GM18520 (cell line): ENCODE results near the gene RGMA.

Experiments used
- ATAC-seq: cut with Tn5 transposase; IDR thresholded peaks from one replicate; pipeline ENCODE4 v1.9.1; 2021; ENCODE audit not compliant: unreplicated experiment

RGMA gene

DNA sequence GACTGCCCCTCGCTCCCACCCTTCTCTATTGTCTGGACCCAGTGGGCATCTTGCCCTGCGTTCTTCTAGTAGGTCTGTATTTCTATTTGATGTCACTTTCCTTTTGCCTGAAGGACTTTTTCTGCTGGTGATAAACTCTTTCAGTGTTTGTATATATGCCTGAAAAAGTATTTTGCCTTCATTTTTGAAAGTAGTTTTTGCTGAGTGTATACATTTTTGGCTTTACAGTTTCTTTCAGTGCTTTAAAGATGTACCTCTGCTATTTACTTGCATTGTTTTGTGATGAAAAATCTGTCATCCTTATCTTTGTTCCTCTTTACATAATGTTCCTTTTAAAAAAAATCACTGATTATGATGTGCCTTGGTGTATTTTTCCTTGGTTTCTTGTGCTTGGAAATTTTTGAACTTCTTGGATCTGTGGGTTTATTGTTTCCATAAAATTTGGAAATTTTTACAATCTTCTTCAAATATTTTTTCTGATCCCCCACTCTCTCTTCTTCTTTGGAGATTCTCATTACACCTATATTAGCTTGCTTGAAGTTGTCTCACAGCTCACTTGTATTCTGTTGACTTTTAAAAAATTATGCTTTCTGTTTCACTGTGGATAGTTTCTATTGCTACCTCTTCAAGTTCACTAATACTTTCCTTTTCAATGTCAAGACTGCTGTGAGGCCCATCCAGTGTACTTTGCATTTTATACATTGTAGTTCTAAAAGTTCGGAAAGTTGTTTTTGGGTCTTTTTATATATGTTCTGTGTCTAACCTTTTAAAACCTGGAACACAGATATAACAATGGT is 67.8 kb downstream of the RGMA start:
- no peak for ATAC-seq

DNA sequence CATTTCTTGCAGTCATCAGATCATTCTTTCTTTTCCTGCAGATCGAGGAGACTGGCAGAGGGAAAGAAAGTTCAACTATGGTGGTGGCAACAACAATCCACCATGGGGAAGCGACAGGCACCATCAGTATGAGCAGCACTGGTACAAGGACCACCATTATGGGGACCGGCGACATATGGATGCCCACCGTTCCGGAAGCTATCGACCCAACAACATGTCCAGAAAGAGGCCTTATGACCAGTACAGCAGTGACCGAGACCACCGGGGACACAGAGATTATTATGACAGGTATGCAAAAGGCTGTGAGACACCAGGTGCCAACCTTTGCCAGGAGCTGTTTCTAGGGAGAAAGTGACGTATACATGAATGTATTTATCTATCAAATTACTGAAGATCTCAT is 69.0 kb downstream of the RGMA start:
- ATAC-seq = no peak

DNA sequence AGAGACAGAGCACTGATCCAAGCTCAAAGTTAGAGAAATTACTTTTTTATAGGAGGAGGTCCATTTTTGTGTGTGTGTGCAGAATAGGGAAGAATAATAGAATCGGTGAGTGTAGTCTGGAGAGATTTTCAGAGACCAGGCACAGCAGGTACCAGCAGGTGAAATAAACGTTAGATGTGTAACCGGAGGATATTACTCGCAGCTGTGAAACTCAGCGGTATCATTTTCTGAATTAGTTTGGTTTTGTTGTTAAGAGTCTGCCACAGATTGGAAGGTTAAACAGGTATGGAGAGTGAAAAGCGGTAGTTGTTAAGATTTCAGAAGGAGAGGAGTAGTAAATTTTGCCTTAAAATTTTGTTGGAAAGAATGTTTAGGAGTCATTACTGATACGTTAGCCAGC is 69.9 kb downstream of the RGMA start:
- no peak for ATAC-seq

DNA sequence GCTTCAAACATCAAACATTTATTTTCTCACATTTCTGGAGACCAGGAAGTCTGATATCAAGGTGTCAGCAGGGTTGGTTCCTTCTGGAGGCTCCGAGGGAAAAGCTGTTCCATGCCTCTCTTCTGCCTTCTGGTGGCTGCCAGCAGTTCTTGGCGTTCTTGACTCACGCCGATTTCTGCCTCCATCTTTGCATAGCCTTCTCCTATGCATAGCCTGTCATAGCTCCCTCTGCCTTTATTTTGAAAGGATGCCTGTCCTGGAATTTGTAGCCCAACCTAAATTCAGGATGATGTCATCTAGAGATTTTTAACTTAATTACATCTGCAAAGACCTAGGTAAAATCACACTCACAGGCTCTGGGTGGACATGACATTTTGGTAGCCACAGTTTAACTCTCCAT is 70.4 kb downstream of the RGMA start:
- no peak for ATAC-seq

DNA sequence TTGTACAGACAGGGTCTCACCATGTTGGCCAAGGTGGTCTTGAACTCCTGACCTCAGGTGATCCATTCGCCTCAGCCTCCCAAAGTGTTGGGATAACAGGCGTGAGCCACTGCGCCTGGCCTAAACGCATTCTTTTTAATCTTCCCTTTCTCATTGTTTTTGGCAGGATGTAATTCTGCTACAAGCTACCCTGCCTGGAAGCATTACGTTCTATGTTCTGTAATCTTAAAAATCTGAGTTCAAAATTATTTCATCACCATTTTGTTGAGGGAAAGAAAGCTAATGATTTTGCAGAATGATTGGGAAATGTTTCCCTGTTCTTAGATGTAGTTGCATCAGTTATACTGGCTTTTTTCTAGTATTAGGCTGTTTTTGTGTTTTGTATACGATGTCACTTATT is 71.5 kb downstream of the RGMA start:
- ATAC-seq = no peak

DNA sequence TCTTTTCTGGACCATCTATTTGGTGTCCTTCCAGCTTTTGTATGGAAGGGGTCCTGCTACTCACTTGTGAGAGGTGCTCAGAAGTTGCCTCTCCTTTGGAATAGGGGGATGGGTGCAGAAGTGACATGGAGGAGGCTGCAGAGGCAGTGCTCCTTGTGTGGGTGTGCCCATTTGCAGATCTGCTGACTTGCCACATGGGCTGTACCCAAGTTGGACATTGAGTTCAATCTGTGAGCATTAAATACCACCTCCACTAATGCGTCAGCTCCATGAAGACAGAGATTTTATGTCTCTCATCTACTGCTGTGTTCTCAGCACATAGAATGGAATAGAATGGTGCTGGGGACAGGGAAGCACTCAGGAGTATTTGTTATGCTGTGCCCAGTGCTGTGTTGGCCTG is 76.2 kb downstream of the RGMA start:
- no peak for ATAC-seq

DNA sequence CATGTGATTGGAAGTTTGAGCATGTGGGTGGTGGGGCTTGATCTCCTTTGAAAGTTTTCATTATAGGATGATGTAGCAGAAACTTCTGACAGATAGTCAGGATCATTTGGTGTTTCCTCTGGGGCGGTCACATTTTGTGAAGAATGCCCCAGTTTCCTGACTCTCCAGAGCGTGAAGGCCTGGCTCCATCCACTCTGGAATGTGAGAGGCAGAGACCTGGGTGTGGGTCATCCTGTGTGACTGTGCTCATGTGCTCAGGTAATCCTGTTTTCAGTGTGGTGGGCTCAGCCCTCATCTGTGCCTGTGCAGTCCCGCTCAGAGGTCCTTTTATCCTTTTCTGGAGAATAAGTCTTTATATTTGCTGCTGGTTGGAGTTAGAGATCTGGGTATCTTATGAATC is 81.0 kb downstream of the RGMA start:
- ATAC-seq = no peak

DNA sequence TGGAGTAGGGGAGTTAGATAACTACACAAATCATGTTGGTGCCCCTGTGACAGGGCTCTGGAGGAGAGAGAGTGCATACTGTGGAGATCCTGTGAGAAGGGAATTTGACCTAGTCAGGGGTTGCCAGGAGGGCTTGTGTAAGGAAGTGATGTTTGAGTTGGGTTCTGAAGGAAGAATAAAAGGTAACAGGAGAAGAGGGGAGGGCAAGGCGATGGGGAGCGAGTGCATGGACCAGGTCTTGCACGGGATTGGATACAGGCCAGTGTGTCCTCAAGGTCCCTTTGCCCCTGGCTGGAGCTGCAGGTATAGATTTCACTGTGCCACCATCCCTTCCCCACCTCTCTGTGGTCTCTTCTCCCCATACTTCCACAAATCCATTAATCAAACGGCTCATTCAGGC is 83.9 kb downstream of the RGMA start:
- no peak for ATAC-seq

DNA sequence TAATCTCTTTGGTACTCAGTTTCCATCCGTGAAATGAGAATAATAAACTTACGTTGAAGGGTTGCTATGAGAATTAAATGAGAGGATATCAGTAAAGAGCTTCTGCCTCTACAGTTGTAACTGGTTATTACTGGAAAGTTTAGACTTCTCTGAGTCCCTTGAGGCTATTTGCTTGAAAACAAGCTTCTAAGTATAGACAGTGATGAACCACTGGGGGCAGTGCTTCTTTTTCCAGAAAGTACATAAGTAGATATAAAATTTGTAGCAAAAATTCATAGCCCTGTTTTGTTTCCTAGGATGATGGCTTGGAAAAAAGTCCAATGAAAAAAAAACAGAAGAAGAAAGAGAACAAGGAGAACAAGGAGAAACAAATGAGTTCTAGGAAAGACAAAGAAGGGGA is 87.1 kb downstream of the RGMA start:
- no peak for ATAC-seq

DNA sequence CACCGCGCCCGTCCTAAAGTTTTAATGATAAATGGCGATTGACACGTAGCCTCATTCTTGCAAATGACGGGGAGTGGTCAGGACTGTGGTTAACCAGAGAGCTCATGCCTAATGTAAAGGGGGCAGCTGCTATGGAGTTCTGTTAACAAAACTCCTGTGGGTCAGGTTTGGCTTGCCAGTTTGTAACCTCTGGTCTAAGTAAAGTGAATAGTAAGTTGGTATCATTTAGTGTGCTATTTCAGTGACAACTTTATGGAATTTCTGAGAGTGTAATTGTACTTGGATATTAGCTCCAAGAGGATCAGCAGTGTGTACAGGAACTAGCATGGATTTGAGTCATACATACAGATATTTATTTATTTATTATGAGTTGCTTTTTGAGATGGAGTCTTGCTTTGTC is 87.9 kb downstream of the RGMA start:
- no peak for ATAC-seq

DNA sequence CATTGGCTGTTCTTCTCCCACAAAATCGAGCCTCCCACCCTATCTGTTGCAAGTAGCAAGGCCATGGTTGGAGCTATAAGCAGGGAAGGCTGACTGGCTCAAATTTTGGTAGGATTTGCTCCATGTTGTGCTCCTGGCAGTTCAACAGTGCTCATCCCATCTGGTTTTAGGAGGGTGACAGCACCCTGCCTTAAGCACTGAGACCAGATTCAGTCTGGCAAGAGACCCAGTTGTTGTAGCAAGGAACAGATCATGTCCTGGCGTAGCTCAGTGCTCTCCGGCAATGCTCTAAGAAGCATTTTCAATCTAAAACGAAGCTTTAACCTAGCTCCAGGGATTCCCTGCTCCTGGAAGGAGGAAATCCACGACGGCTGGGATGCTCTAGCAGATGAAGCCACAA is 91.2 kb downstream of the RGMA start:
- ATAC-seq = no peak

DNA sequence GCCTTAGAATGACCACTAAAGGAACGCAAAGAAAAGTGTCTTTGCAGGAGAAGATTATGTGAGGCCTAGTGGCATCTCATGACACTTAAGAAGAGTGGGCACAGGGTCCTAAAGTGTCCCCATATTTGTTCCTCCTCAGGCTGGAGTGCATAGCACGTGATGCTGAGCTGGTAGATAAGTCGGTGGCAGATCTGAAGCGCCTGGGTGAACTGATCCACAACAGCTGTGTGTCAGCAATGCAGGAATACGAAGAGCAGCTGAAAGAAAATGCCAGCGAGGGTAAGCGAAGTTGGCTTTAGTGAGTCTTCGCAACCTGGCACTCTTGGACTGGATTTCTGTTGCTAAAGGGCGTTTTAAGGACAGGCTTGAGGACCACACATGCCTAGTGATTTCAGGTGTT is 96.3 kb downstream of the RGMA start:
- no peak for ATAC-seq

DNA sequence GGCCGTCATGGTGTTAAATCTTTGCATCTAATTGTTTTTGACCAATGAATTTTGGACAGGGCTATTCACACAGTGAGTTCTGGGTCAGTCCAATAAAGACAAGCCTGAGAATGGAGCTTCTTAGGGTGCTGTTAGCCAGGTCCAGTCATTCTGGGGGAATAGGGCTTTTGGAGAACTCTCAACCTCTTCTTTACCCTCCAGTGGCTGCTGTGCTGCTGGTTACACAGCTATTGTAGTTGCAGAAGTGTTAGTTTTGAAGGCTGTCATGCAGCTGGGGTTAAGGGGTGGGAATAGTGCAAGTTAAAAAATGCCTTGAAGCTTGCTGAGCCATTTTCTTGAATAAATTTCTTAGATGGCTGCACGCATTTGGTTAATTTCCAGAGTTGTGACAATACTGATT is 99.0 kb downstream of the RGMA start:
- no peak for ATAC-seq

DNA sequence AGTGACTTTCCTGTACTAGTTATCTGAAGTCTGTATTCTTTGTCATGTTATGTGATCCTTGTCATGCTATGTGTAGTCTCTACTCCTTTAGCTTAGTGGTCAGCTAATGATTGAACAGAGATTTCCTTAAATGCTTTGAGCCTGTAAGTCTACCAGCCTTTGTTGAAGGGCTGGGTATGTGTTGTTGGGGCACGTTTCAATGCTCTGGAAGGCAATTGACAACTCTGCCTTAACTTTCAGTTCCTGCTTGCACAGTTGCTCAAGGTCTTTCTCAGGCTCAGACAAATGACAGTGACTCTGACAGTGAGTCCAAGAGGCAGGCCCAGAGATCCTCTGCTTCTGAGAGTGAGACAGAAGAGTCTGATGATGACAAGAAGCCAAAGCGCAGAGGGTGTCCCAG is 99.5 kb downstream of the RGMA start:
- no peak for ATAC-seq
